Fibroblast of the aortic adventitia (primary cell): ENCODE results near the gene CDC23. TPM values are rescaled to one million over a fixed set of nuclear protein-coding genes. Genes with fewer than 3 reads are reported as not detected.

ENCODE experiments used
- DNase-seq: peaks from one replicate; pipeline ENCODE4 v3.0.0-alpha.2; 2010; ENCODE audit warnings: low read depth
- H3K4me3 ChIP-seq: 2 replicates; pipeline ENCODE4 v1.5.1; 2011; ENCODE audit warnings: low read depth, mild to moderate bottlenecking, control low read depth, low read length, moderate library complexity
- total RNA-seq: library from RNA; depleted of rRNA; stranded (reverse); fragments of >200 nt; gene quantifications from 2 replicates; pipeline ENCODE4 v1.2.3, GENCODE V29; 2012; ENCODE audit warnings: low replicate concordance
- TF ChIP-seq, protein P1 (sequence below): IDR thresholded peaks from 2 replicates; pipeline ENCODE4 v1.5.1; 2011; ENCODE audit warnings: mild to moderate bottlenecking, low read length, control low read depth, inconsistent platforms; ENCODE audit not compliant: insufficient read depth

The CDC23 gene
- total RNA-seq, 1 donor, result 31.4 TPM

DNA sequence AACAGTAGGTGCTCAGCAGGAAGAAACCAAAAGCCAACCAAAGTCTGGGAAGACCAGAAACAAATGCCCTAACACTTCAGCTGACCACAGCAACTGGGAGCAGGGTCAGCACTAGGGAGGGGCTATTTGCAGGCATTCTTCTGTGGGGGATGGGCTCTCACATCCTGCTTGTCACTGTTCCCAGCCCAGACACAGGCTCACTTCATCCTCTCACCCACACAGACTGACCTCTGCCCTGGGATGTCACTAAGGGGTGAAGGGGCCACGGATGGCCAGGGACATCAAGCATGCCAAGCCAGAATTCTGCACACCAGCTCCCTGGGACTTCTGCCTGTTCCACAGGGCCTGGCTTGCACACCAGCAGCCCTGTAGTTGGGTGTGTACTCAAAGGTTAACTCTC is 32.6 kb upstream of the CDC23 start:
- TF ChIP-seq, protein P1, sequence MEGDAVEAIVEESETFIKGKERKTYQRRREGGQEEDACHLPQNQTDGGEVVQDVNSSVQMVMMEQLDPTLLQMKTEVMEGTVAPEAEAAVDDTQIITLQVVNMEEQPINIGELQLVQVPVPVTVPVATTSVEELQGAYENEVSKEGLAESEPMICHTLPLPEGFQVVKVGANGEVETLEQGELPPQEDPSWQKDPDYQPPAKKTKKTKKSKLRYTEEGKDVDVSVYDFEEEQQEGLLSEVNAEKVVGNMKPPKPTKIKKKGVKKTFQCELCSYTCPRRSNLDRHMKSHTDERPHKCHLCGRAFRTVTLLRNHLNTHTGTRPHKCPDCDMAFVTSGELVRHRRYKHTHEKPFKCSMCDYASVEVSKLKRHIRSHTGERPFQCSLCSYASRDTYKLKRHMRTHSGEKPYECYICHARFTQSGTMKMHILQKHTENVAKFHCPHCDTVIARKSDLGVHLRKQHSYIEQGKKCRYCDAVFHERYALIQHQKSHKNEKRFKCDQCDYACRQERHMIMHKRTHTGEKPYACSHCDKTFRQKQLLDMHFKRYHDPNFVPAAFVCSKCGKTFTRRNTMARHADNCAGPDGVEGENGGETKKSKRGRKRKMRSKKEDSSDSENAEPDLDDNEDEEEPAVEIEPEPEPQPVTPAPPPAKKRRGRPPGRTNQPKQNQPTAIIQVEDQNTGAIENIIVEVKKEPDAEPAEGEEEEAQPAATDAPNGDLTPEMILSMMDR, result no peak
- H3K4me3 ChIP-seq, result no peak overlapping the region
- no peak for DNase-seq

- no peak overlapping the region for H3K4me3 ChIP-seq
- TF ChIP-seq, protein P1, result no peak
- DNase-seq, result no peak
These were observed 30.7 kb upstream of the CDC23 start for GRCh38 chr5:138243794-138244193.

GRCh38 chr5:138241688-138242571 is 28.8 kb upstream of the CDC23 start:
- peak; percentile 31 for DNase-seq
- TF ChIP-seq, protein P1, result no peak
- peak overlapping the region; percentile 41 for H3K4me3 ChIP-seq

DNA sequence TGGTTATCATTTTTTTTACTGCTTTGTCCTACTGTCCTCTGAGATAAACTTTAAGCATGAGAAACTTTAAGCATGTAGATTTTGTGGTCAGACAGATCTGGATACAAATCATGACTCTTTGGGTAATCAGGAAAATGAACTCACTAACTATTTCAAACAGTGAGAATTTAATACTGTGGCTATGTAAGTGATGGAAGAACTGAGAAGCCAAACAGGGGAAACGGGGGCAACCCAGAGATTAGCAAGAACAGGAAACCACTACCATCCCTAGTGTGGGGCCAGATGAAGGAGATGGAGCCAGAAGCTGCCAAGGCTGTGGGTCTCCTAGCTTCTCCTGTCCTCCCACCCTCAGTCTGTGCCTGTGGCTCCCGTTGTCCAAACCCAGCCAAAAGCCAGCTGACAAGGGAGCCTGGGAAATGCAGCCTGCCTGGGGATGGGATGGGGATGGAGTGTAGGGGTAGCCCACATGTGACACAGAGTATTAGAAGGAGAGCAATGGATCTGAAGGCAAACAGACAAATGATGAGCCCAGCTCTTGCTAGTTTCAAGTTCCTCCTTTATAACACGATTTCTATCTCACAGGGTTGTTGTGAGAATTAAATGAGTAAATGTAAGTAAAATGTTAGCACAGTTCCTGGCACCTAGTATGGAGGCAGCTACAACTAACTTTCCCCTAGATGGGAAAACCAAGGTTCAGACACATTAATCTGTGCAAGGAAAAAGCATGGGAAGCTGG is 27.7 kb upstream of the CDC23 start:
- TF ChIP-seq, protein P1, result no peak
- DNase-seq, result no peak
- no peak overlapping the region for H3K4me3 ChIP-seq

- TF ChIP-seq, protein P1, result no peak
- H3K4me3 ChIP-seq, result no peak overlapping the region
- DNase-seq, result no peak
These were observed 24.9 kb upstream of the CDC23 start for GRCh38 chr5:138238034-138238433.

- TF ChIP-seq, protein P1, result no peak
- DNase-seq, result no peak
- no peak overlapping the region for H3K4me3 ChIP-seq
These were observed 21.5 kb upstream of the CDC23 start for GRCh38 chr5:138234651-138235050.
